Chondrocyte (in vitro differentiated cells): ENCODE results near the gene HDAC4. TPM values are rescaled to one million over a fixed set of nuclear protein-coding genes. Genes with fewer than 3 reads are reported as not detected.

Experiments
- DNase-seq: peaks from one replicate; pipeline ENCODE4 v3.0.0; 2021; ENCODE audit warnings: mixed read lengths, low spot score
- H3K27ac Mint-ChIP-seq: one replicate; pipeline ENCODE4 v1.8.0; 2021; ENCODE audit warnings: mild to moderate bottlenecking, moderate library complexity, mixed read lengths; ENCODE audit not compliant: unreplicated experiment
- H3K27me3 Mint-ChIP-seq: 2 replicates; pipeline ENCODE4 v1.8.0; 2021; ENCODE audit warnings: low read depth, mixed read lengths
- H3K36me3 Mint-ChIP-seq: 2 replicates; pipeline ENCODE4 v1.8.0; 2021; ENCODE audit warnings: low read depth, mixed read lengths
- H3K4me1 Mint-ChIP-seq: 2 replicates; pipeline ENCODE4 v1.8.0; 2021; ENCODE audit warnings: low read depth, mild to moderate bottlenecking, mixed read lengths
- H3K4me3 Mint-ChIP-seq: one replicate; pipeline ENCODE4 v1.8.0; 2021; ENCODE audit warnings: mild to moderate bottlenecking, moderate library complexity, mixed read lengths; ENCODE audit not compliant: unreplicated experiment
- H3K9me3 Mint-ChIP-seq: 2 replicates; pipeline ENCODE4 v1.8.0; 2021; ENCODE audit warnings: low read depth, mixed read lengths
- CTCF ChIP-seq: fragments of 200-600 bp; sonication (generic); IDR thresholded peaks from 2 replicates; pipeline ENCODE4 v1.5.0; 2021; ENCODE audit warnings: antibody characterized with exemption, mild to moderate bottlenecking, moderate library complexity
- total RNA-seq: library from RNA; stranded (reverse); gene quantifications from 3 replicates; pipeline ENCODE4 v1.2.1, GENCODE V29; 2021

HDAC4 gene
- total RNA-seq, 1 donor from 2014 or later = 22.3 TPM

DNA sequence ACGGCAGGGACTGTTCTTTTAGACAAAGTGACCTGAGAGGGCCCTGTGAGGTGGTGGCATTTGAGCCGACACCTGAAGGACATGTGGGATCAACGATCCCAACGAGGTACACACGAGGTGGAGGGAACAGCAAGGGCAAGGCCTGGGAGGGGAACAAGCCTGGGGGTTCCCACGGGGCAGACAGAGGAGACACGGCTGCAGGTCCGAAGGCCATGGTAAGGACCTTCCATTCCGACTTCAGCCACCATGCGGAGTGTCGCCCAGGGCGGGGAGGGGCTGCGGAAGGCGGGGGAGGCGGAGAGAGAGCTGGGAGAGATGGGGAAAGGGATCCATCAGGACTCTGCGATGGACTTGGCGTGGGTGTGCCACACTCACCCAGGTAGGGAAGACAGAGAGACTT is 151.8 kb downstream of the HDAC4 start:
- peak overlapping the region; percentile 74 for H3K27ac Mint-ChIP-seq
- no peak for TF ChIP-seq CTCF
- no peak overlapping the region for H3K4me3 Mint-ChIP-seq
- H3K36me3 Mint-ChIP-seq = no peaks in the 10 kb centered on the region
- H3K4me1 Mint-ChIP-seq = peaks cover 38% of the 10 kb centered on the region
- no peaks in the 10 kb centered on the region for H3K27me3 Mint-ChIP-seq
- H3K9me3 Mint-ChIP-seq = no peaks in the 10 kb centered on the region
- DNase-seq = no peak

- Mint-ChIP-seq H3K36me3 (no peaks in the 10 kb centered on the region), H3K4me1 (peaks cover 37% of the 10 kb centered on the region), H3K4me3 (no peak overlapping the region), H3K27ac (no peak overlapping the region), H3K9me3 (peaks cover 3% of the 10 kb centered on the region), H3K27me3 (no peaks in the 10 kb centered on the region)
- no peak for TF ChIP-seq CTCF
- DNase-seq = no peak
These were observed 153.2 kb downstream of the HDAC4 start for GRCh38 chr2:239247401-239248245.

- Mint-ChIP-seq H3K4me1 (peaks cover 34% of the 10 kb centered on the region), H3K27ac (no peak overlapping the region), H3K9me3 (peaks cover 4% of the 10 kb centered on the region), H3K4me3 (no peak overlapping the region), H3K36me3 (no peaks in the 10 kb centered on the region), H3K27me3 (no peaks in the 10 kb centered on the region)
- no peak for DNase-seq
- TF ChIP-seq CTCF = no peak
These were observed 154.1 kb downstream of the HDAC4 start for GRCh38 chr2:239246723-239247122.

DNA sequence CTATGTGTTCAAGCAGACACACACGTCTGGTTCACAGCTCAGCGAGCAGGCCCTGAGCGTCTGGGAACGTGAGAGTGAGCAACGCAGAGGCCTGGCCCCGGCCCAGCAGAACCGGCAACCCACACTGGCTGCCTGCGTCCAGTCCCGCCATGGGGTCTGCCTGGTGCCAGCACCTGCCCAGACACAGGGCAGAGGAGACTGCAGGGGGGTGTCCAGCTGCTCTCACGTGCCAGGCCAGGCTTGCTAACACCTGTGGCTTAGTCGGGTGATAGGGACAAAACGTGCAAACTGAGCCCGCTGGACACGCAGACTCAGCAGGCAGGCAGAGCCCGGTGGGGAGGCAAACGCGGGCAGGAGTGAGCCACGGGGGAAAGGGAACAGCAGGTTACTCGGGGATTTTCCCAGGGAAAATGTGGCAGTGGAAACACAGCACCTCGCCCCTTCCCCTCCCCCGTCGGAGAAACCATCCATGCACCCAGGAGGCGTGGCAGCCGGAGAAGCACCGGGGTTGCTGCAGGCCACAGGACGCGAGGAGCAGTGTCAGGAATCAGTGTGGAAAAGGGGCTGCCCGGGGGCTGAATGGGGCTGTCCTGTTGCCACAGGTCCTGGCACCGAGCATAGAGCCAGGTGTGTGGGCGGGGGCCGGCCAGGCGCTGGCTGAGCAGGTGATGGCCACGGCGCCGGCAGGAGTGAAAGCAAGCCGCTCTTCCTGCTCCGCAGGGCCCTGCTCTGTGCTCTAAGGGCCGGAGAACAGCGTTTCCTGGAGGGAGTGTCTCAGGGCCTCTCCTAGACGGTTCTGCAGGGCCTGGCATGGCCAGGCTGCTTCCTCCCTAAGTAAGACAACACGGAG is 154.7 kb downstream of the HDAC4 start:
- Mint-ChIP-seq H3K36me3 (no peaks in the 10 kb centered on the region), H3K27ac (no peak overlapping the region), H3K4me3 (no peak overlapping the region), H3K27me3 (no peaks in the 10 kb centered on the region), H3K4me1 (peaks cover 31% of the 10 kb centered on the region), H3K9me3 (peaks cover 4% of the 10 kb centered on the region)
- peak; percentile 78 for DNase-seq
- no peak for TF ChIP-seq CTCF

DNA sequence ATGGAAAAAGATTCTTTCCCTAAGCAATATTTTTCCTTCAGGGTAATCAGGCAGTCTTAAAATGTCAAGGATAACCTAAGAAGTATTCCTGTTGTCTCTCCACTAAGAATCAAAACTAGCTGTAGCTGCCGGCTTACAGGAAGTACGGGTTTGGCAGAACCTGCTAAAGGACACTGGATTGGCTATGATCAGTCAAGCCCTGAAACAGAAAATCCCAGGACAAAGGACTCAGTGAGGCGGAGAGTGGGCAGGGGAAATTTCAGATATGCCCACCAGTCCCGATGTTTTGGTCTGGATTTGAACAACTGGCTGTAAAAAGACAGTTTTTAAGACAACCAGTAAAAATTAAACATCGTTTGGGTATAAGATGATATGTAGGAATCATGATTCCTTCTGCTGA is 155.7 kb downstream of the HDAC4 start:
- H3K4me3 Mint-ChIP-seq = no peak overlapping the region
- H3K27me3 Mint-ChIP-seq = no peaks in the 10 kb centered on the region
- no peaks in the 10 kb centered on the region for H3K36me3 Mint-ChIP-seq
- no peak for TF ChIP-seq CTCF
- peaks cover 35% of the 10 kb centered on the region for H3K4me1 Mint-ChIP-seq
- peaks cover 4% of the 10 kb centered on the region for H3K9me3 Mint-ChIP-seq
- H3K27ac Mint-ChIP-seq = no peak overlapping the region
- DNase-seq = no peak
